VCaP (cell line): Measurements from ENCODE around the gene ASL.
"Not testable (repeated sequence)": the region's sequence is repeated elsewhere in the genome, so short reads cannot be mapped to it uniquely, and the experiment has no call there.

Experiments used
- H3K27ac ChIP-seq: fragments of 450-650 bp; 2 replicates; pipeline ENCODE4 v1.5.1; 2017
- TF ChIP-seq, protein P1 (sequence below): fragments of 450-650 bp; conservative IDR thresholded peaks from 2 replicates; pipeline ENCODE4 v1.5.1; 2017; ENCODE audit warnings: mild to moderate bottlenecking, moderate library complexity

The ASL gene

DNA sequence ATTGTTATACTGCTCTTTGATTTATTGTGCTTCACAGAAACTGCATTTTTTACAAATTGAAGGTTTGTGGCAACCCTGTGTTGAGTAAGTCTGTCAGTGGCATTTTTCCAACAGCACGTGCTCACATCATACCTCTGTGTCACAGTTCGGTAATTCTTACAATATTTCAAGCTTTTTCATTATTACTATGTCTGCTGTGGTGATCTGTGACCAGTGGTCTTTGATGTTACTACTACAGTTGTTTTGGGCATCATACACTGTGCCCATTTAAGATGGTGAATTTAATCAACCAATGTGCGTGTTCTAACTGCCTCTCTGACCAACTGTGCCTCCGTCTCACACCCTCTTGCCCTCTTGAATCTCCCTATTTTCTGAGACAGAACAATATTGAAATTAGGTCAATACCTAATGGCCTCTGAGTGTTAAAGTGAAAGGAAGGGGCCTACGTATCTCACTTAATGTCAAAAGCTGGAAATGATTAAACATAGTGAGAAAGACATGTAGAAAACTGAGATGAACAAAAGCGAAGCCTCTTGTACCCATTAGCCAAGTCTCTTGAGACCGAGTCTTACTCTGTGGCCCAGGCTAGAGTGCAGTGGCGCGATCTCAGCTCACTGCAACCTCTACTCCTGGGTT, 20.2 kb upstream of the ASL start:
- TF ChIP-seq, protein P1, sequence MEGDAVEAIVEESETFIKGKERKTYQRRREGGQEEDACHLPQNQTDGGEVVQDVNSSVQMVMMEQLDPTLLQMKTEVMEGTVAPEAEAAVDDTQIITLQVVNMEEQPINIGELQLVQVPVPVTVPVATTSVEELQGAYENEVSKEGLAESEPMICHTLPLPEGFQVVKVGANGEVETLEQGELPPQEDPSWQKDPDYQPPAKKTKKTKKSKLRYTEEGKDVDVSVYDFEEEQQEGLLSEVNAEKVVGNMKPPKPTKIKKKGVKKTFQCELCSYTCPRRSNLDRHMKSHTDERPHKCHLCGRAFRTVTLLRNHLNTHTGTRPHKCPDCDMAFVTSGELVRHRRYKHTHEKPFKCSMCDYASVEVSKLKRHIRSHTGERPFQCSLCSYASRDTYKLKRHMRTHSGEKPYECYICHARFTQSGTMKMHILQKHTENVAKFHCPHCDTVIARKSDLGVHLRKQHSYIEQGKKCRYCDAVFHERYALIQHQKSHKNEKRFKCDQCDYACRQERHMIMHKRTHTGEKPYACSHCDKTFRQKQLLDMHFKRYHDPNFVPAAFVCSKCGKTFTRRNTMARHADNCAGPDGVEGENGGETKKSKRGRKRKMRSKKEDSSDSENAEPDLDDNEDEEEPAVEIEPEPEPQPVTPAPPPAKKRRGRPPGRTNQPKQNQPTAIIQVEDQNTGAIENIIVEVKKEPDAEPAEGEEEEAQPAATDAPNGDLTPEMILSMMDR, result no peak
- no peak overlapping the region for H3K27ac ChIP-seq

DNA sequence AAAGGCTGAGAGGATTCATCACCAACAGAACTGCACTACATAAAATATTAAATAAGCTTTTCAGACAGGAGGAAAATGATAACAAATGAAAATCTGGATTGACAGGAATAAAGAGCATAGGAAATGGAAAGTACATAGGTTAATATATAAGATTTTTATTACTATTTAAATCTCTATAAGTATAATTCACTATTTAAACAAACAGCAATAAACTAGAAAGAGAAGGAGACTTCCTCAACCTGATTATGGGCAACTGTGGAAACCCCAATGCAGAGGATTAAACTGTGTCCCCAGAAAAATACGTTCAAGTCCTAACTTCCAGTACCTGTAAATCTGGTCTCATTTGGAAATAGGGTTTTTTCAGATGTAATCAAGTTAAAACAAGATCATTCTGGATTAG, 14.8 kb upstream of the ASL start:
- TF ChIP-seq, protein P1, result no peak
- no peak overlapping the region for H3K27ac ChIP-seq

DNA sequence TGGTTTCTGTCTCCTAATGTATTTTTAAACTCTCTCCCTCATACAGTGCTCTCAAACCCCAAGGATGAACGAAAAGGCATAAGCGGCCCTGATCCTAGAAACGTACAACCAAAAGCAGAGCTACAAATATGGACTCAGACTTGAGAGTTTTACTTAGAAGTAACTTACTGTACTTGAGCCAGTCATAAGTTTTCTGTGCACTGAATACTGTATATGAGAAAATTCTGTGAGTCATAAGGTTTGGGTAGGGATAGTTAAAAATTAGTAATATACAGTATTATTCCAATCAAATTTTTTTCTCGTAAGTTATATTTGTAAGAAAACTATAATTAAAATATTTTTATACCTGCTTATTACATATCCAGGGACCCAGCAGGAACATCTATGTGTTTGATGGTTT, 5.9 kb upstream of the ASL start:
- TF ChIP-seq, protein P1, result no peak
- H3K27ac ChIP-seq, result no peak overlapping the region

DNA sequence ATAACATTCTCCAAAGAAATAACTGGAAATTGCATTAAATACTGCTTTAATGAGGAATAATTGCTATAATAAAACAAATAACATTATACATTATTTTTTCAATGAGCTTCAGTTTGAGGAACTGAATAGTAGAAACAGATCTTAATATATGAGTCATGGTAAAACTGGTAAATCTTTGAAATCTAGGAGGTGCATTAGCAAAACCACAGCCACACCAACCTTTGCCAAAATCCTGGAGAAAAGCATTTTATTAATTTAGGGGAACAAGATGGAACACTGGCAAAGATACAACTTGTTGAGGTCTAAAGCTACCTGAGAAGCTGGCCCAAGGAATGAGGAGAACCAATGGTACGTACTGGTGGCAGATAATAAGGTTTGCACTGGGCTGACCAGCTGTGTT, 5.4 kb upstream of the ASL start:
- H3K27ac ChIP-seq, result no peak overlapping the region
- TF ChIP-seq, protein P1, result no peak

DNA sequence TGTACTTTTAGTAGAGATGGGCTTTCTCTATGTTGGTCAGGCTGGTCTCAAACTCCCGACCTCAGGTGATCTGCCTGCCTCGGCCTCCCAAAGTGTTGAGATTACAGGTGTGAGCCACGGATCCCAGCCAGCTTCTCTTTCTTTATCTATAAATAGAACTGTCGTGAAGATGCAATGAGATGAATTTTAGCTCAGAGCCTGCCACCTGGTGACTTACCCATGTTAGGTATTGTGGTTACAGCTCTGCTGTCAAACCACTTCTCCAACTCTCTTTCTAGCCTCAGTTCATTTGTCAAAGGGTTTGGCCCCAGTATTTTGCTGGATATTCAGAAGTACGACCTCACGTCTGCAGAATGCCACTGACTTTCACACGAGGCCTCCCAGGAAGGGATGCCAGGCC, 3.4 kb upstream of the ASL start:
- TF ChIP-seq, protein P1, result peak; percentile 26; the same call in 1 of the 2 replicates

DNA sequence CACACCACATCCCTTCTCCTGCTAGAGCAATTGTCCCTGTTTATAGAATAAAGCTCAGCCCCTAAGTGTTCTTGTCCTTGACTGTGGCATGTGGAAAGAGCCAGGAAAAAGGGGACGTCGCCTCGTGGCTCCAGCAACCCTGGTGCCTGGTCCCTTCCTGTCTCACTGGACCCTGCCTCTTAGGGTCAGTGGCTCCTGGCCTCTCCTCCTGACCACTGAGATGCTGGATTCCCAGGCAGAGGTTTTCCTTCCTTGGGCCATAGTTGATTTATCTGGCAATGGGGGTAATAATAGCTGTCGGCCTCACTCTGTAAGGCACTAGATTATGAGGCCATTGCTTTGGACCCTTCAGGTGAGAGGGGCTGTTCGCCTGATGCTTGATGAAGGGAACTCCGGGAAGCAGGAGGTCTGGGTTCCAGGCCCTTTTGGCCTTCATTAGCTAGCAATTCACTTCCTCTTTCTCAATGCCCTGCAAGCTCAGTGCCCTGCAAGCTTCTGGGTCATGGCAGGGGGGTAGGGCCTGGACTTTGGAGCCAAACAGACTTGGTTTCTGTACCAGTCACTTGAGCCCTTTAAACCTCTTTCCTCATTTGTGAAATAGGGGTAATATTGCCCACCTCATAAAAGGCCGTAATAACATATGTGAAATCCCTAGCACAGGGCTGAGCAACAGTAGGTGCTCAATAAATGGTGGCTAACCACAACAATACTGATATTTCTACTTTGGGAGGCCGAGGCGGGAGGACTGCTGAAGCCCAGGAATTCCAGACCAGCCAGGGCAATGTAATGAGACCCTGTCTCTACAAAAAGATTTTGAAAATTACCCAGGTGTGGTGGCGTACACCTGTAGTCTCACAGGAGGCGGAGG, 1.1 kb downstream of the ASL start:
- peak overlapping the region; percentile 69; the same call in 1 of the 2 replicates for H3K27ac ChIP-seq

More for the DNA sequence above, 3.4 kb upstream of the ASL start:
- not testable (repeated sequence) for H3K27ac ChIP-seq

DNA sequence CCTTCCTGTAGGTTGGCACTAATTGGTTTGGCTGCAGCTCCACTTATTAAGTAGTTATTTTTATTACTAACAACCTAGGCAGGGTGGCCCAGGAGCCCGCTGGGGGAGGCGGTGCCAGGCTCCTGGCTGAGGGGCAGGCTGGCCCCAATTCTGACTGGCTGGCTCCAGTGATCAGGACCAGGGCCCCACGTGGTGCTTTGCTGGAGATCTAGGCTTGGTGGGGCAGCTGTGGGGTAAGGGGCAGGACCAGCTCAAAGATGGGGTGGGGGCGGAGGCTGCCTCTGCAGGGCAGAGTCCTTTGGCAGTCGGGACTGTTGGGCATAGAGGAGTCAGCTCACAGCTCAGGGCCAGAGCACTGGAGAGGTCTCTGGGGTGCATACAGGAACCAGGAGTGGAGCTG, 2.4 kb downstream of the ASL start:
- no peak overlapping the region for H3K27ac ChIP-seq
- TF ChIP-seq, protein P1, result no peak

More for the DNA sequence above, 1.1 kb downstream of the ASL start:
- TF ChIP-seq, protein P1, result no peak
